ENCODE results near the gene AFM.

The AFM gene

DNA sequence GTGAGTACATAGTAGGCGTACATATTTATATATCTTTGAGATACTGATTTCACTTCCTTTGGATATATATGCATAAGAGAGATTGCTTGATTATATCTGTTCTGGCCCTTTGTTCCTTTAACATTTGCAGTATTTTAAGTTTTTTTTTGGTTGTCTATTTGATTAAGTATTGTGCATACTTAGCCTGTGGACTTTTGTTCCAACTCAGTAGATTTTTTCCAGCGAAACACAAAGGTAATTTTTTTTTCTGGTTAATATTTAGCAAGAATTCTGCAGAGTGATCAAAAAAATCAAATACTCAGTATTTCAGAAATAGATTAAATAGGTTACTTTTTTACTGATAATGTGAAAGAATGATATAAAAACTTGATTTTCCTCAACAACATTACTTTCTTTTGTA lies at the start of gene AFM:
Gene AFM, plus strand, starts transcription at position 388 of the 400 bp plus-strand sequence. CDS start 31 bp downstream, outside the sequence.
- DNase-seq (ENCODE audit: low read depth in 3 of 3, low spot score in 1 of 3): no peak

- no peak for DNase-seq (ENCODE audit: low read depth in 3 of 3, low spot score in 1 of 3)
Observed at GRCh38 chr4:73431813-73432168, 49.8 kb upstream of the AFM start.

GRCh38 chr4:73432169-73433000 lies 49.2 kb upstream of the AFM start:
- no peak for DNase-seq (ENCODE audit: low read depth in 3 of 3, low spot score in 1 of 3)

- no peak for DNase-seq (ENCODE audit: low read depth in 3 of 3, low spot score in 1 of 3)
Observed at GRCh38 chr4:73433140-73433539, 48.4 kb upstream of the AFM start.

GRCh38 chr4:73434311-73434710 lies 47.2 kb upstream of the AFM start:
- no peak for DNase-seq (ENCODE audit: low read depth in 3 of 3, low spot score in 1 of 3)

- DNase-seq (ENCODE audit: low read depth in 3 of 3, low spot score in 1 of 3): no peak
Observed at GRCh38 chr4:73435984-73436383, 45.6 kb upstream of the AFM start, which contains the start of gene AFP. Gene AFP, plus strand, starts transcription at chr4:73436221. Its CDS starts 42 bp downstream, at chr4:73436263.

- no peak for DNase-seq (ENCODE audit: low read depth in 3 of 3, low spot score in 1 of 3)
Observed at GRCh38 chr4:73436674-73437557, 44.6 kb upstream of the AFM start.

GRCh38 chr4:73437558-73437956 lies 44.0 kb upstream of the AFM start:
- DNase-seq (ENCODE audit: low read depth in 3 of 3, low spot score in 1 of 3): no peak

GRCh38 chr4:73438048-73438447 lies 43.5 kb upstream of the AFM start:
- DNase-seq (ENCODE audit: low read depth in 3 of 3, low spot score in 1 of 3): no peak

GRCh38 chr4:73438582-73439215 lies 42.8 kb upstream of the AFM start:
- no peak for DNase-seq (ENCODE audit: low read depth in 3 of 3, low spot score in 1 of 3)

DNA sequence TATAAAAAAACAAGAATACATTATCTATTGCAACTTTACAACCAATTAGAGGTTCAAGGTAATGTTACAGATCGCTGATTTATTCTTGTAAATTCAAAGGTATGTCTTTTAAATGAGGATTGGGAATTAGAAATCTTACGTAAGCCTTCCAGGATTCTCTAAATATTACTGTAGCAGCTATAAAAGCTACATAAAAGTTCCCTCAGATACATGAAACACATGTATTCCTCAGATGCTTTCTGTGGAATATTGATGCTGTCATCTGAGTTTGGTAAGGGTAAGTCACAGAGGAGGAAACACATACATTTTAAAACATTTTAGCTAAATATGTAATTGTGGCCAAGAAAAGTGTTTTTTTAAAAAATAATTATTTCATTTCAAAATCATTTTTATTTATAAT lies 42.1 kb upstream of the AFM start:
- DNase-seq (ENCODE audit: low read depth in 3 of 3, low spot score in 1 of 3): no peak

GRCh38 chr4:73439991-73440390 lies 41.6 kb upstream of the AFM start:
- no peak for DNase-seq (ENCODE audit: low read depth in 3 of 3, low spot score in 1 of 3)

DNA sequence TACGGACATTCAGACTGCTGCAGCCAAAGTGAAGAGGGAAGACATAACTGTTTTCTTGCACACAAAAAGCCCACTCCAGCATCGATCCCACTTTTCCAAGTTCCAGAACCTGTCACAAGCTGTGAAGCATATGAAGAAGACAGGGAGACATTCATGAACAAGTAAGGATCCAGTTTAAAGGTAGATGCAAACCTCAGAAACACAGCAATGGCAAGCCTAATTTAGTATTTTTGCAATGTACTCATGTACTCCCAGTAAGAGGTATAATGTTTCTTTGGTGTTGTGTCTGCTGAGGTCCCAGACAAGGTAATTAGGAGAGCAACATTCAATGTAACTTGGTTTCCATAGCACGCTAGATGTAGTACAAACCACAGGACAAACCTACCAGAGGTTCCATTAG lies 40.9 kb upstream of the AFM start:
- DNase-seq (ENCODE audit: low read depth in 3 of 3, low spot score in 1 of 3): no peak

GRCh38 chr4:73442275-73442674 lies 39.3 kb upstream of the AFM start:
- no peak for DNase-seq (ENCODE audit: low read depth in 3 of 3, low spot score in 1 of 3)

DNA sequence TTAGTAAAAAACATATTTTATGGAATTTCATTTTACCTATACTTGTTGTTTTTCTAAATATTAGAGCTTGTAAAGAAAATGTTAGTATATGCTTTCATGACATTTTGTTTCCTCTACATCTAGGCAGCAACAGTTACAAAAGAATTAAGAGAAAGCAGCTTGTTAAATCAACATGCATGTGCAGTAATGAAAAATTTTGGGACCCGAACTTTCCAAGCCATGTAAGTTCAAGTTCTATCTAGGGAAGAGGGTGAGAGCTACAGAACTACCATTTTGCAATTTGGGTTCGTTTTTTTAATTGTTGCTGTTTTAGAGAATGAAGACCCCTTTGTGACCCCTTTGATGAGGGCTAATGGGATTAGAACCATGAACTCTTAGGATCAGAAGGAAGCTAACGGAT lies 38.3 kb upstream of the AFM start:
- DNase-seq (ENCODE audit: low read depth in 3 of 3, low spot score in 1 of 3): no peak

GRCh38 chr4:73445383-73446335 lies 35.9 kb upstream of the AFM start:
- no peak for DNase-seq (ENCODE audit: low read depth in 3 of 3, low spot score in 1 of 3)

DNA sequence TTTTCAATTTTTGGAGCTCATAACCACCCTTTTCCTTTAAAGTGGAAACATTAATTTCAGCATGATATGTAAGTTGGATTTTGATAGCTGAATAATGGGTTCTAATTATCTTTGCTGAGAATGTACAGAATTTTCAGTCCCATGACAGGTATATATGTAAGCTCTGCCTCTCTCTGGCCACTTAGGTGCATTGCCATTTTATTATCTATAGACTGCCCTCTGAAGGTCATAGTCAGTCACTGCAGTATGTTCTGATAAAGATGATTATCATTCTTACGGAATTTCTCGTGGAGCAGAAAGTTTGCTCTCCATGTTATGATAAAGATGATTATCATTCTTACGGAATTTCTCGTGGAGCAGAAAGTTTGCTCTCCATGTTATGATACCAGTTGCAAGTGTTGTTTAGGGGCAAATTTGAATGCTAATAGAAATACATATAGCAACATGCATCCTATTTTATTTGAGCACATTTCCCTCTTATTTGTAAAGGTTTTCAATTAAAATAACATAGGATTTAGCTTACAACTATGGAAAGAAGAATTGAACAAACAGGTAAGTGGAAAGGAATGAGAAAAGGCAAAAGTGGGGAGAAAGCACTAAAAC lies 35.1 kb upstream of the AFM start:
- DNase-seq (ENCODE audit: low read depth in 3 of 3, low spot score in 1 of 3): no peak

- DNase-seq (ENCODE audit: low read depth in 3 of 3, low spot score in 1 of 3): no peak
Observed at GRCh38 chr4:73447671-73448070, 33.9 kb upstream of the AFM start.

DNA sequence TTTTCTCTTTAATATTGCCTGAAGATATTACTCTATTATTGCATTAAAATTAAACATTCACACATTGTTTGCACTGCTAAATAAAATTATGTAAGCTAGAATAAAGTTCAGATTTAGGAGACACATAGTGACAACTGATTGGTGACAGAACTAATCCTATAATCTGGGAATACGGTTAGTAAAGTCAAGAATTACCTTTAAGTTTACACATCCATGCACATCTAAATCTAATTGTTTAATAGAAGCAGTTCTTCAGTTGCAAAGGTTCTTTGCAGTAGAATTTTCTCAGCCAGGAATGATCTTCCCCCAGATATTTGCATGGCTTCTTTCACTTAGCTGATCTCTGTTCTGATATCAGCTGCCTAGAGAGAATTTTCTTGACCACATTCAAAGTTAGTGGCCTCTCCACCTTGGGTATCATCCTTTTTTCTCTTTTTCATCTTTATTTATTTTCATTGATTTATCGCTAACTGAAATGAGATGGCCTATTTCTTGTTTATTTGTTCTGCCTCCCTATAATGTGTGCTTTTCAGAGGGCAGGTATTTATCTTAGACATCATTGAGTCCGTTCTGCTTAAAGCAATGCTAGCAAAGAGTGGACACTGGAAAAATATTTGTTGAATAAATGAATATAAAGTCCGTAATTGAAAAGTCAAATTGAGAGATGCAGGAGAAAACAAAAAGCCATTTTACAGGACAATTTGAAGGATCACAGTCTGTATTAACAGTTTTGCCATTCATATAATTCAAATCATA lies 32.9 kb upstream of the AFM start:
- no peak for DNase-seq (ENCODE audit: low read depth in 3 of 3, low spot score in 1 of 3)
